SK-N-SH treated with all-trans-retinoic acid at 6 μM for 48 hours (cell line): ENCODE measurements around the gene AKAP13.

Source experiments
- ATAC-seq: fragments of 200-7000 bp; cut with Tn5 transposase; 3 replicates; pipeline ENCODE4 v1.9.1; 2020; ENCODE audit warnings: mild to moderate bottlenecking, moderate library complexity
- ARNTL ChIP-seq: fragments of 450-650 bp; formaldehyde crosslinking; IDR thresholded peaks from 2 replicates; pipeline ENCODE4 v1.5.0; 2020; ENCODE audit warnings: low read depth, mild to moderate bottlenecking, moderate library complexity, borderline replicate concordance
- BACH2 ChIP-seq: fragments of 250-450 bp; sonication (Bioruptor Pico); IDR thresholded peaks from 2 replicates; pipeline ENCODE4 v1.9.0; 2021; ENCODE audit warnings: mild to moderate bottlenecking, borderline replicate concordance
- CSDC2 ChIP-seq: fragments of 250-450 bp; sonication (Bioruptor Pico); IDR thresholded peaks from 2 replicates; pipeline ENCODE4 v1.5.0; 2020; ENCODE audit warnings: mild to moderate bottlenecking, moderate library complexity
- ESRRG ChIP-seq: fragments of 250-450 bp; sonication (Bioruptor Pico); IDR thresholded peaks from 2 replicates; pipeline ENCODE4 v1.6.1; 2021; ENCODE audit warnings: mild to moderate bottlenecking
- GLIS3 ChIP-seq: fragments of 250-450 bp; sonication (Bioruptor Pico); IDR thresholded peaks from 2 replicates; pipeline ENCODE4 v1.5.0; 2020; ENCODE audit warnings: mild to moderate bottlenecking, moderate library complexity
- ISL1 ChIP-seq: fragments of 250-450 bp; sonication (Bioruptor Pico); IDR thresholded peaks from 2 replicates; pipeline ENCODE4 v2.1.2; 2022; ENCODE audit warnings: mild to moderate bottlenecking, moderate library complexity
- OSR1 ChIP-seq: fragments of 250-450 bp; sonication (Bioruptor Pico); IDR thresholded peaks from 2 replicates; pipeline ENCODE4 v1.8.0; 2022; ENCODE audit warnings: moderate library complexity, mild to moderate bottlenecking, inconsistent platforms
- POU6F1 ChIP-seq: fragments of 250-450 bp; sonication (Bioruptor Pico); IDR thresholded peaks from 2 replicates; pipeline ENCODE4 v1.8.0; 2021; ENCODE audit warnings: low read depth, mild to moderate bottlenecking, moderate library complexity, borderline replicate concordance
- PPARA ChIP-seq: fragments of 250-450 bp; sonication (Bioruptor Pico); IDR thresholded peaks from 2 replicates; pipeline ENCODE4 v1.5.0; 2020; ENCODE audit warnings: mild to moderate bottlenecking, borderline replicate concordance
- RARB ChIP-seq: fragments of 250-450 bp; sonication (Bioruptor Pico); IDR thresholded peaks from 2 replicates; pipeline ENCODE4 v1.8.0; 2021; ENCODE audit warnings: mild to moderate bottlenecking, moderate library complexity
- SNAI2 ChIP-seq: fragments of 250-450 bp; sonication (Bioruptor Pico); IDR thresholded peaks from 2 replicates; pipeline ENCODE4 v1.5.0; 2020; ENCODE audit warnings: mild to moderate bottlenecking, moderate library complexity
- TCF4 ChIP-seq: fragments of 250-450 bp; sonication (Bioruptor Pico); IDR thresholded peaks from 2 replicates; pipeline ENCODE4 v1.8.0; 2021; ENCODE audit warnings: mild to moderate bottlenecking, moderate library complexity, borderline replicate concordance
- TOX ChIP-seq: fragments of 250-450 bp; sonication (Bioruptor Pico); IDR thresholded peaks from 2 replicates; pipeline ENCODE4 v1.8.0; 2021; ENCODE audit warnings: mild to moderate bottlenecking, moderate library complexity, borderline replicate concordance
- ZC3H10 ChIP-seq: fragments of 250-450 bp; sonication (Bioruptor Pico); IDR thresholded peaks from 2 replicates; pipeline ENCODE4 v1.5.1; 2021; ENCODE audit warnings: mild to moderate bottlenecking, moderate library complexity
- ZFP3 ChIP-seq: fragments of 250-450 bp; sonication (Bioruptor Pico); IDR thresholded peaks from 2 replicates; pipeline ENCODE4 v1.5.0; 2020; ENCODE audit warnings: mild to moderate bottlenecking, moderate library complexity
- ZFP30 ChIP-seq: fragments of 450-650 bp; formaldehyde crosslinking; IDR thresholded peaks from 2 replicates; pipeline ENCODE4 v1.5.0; 2022; ENCODE audit warnings: mild to moderate bottlenecking, moderate library complexity
- ZNF565 ChIP-seq: fragments of 450-650 bp; formaldehyde crosslinking; conservative IDR thresholded peaks from 2 replicates; pipeline ENCODE4 v1.5.0; 2020; ENCODE audit warnings: low read depth, mild to moderate bottlenecking, moderate library complexity
- ZNF70 ChIP-seq: fragments of 450-650 bp; formaldehyde crosslinking; IDR thresholded peaks from 2 replicates; pipeline ENCODE4 v1.5.0; 2020; ENCODE audit warnings: mild to moderate bottlenecking, moderate library complexity
- ZNF8 ChIP-seq: fragments of 450-650 bp; formaldehyde crosslinking; IDR thresholded peaks from 2 replicates; pipeline ENCODE4 v1.5.0; 2020; ENCODE audit warnings: mild to moderate bottlenecking, moderate library complexity
- TF ChIP-seq, protein P1 (sequence below): fragments of 250-450 bp; sonication (Bioruptor Pico); IDR thresholded peaks from 2 replicates; pipeline ENCODE4 v1.5.1; 2020; ENCODE audit warnings: low read depth, mild to moderate bottlenecking, moderate library complexity
- TF ChIP-seq, protein P2 (sequence below): fragments of 250-450 bp; sonication (Bioruptor Pico); IDR thresholded peaks from 2 replicates; pipeline ENCODE4 v1.8.0; 2020; ENCODE audit warnings: mild to moderate bottlenecking, moderate library complexity, borderline replicate concordance
- TF ChIP-seq, protein P3 (sequence below): fragments of 250-450 bp; sonication (Bioruptor Pico); IDR thresholded peaks from 2 replicates; pipeline ENCODE4 v1.5.0; 2020; ENCODE audit warnings: mild to moderate bottlenecking, moderate library complexity
- TF ChIP-seq, protein P4 (sequence below): fragments of 250-450 bp; sonication (Bioruptor Pico); IDR thresholded peaks from 2 replicates; pipeline ENCODE4 v1.5.1; 2021; ENCODE audit warnings: mild to moderate bottlenecking, moderate library complexity

Gene AKAP13

DNA sequence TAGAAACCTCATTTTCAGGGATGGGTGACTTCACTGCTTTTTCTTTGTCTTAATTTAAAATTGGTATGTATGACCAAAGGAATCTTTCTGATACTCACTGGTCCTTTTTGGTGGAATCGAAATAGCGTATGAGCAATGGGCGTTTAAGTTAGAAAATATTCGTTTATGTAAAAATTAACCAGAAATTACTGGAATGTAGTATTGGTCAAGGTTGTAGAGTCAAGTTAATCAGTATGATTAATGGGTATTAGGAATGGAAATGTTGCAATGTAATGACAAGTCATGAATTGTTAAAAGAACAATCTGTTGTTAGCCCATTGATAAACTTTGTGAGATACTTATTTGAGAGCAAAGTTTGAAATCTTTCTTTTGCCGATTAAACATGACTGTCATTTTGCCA, 36.9 kb downstream of the AKAP13 start:
- no peak for TF ChIP-seq GLIS3 (CRISPR knock-in tag)
- TF ChIP-seq TCF4 (CRISPR knock-in tag), result no peak
- no peak for TF ChIP-seq BACH2 (CRISPR knock-in tag)
- TF ChIP-seq PPARA, result no peak
- no peak for TF ChIP-seq ISL1 (CRISPR knock-in tag)
- no peak for TF ChIP-seq ZFP3
- no peak for TF ChIP-seq TOX (CRISPR knock-in tag)
- no peak for TF ChIP-seq SNAI2 (CRISPR knock-in tag)
- no peak for TF ChIP-seq ARNTL (CRISPR knock-in tag)
- no peak for TF ChIP-seq ZC3H10 (CRISPR knock-in tag)
- TF ChIP-seq ZNF8 (CRISPR knock-in tag), result no peak
- TF ChIP-seq, protein P1, sequence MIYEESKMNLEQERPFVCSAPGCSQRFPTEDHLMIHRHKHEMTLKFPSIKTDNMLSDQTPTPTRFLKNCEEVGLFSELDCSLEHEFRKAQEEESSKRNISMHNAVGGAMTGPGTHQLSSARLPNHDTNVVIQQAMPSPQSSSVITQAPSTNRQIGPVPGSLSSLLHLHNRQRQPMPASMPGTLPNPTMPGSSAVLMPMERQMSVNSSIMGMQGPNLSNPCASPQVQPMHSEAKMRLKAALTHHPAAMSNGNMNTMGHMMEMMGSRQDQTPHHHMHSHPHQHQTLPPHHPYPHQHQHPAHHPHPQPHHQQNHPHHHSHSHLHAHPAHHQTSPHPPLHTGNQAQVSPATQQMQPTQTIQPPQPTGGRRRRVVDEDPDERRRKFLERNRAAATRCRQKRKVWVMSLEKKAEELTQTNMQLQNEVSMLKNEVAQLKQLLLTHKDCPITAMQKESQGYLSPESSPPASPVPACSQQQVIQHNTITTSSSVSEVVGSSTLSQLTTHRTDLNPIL (CRISPR knock-in tag), result no peak
- TF ChIP-seq ZFP30 (CRISPR knock-in tag), result no peak
- TF ChIP-seq, protein P2, sequence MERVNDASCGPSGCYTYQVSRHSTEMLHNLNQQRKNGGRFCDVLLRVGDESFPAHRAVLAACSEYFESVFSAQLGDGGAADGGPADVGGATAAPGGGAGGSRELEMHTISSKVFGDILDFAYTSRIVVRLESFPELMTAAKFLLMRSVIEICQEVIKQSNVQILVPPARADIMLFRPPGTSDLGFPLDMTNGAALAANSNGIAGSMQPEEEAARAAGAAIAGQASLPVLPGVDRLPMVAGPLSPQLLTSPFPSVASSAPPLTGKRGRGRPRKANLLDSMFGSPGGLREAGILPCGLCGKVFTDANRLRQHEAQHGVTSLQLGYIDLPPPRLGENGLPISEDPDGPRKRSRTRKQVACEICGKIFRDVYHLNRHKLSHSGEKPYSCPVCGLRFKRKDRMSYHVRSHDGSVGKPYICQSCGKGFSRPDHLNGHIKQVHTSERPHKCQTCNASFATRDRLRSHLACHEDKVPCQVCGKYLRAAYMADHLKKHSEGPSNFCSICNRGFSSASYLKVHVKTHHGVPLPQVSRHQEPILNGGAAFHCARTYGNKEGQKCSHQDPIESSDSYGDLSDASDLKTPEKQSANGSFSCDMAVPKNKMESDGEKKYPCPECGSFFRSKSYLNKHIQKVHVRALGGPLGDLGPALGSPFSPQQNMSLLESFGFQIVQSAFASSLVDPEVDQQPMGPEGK, result no peak
- TF ChIP-seq ZNF70, result no peak
- ATAC-seq, result no peak

DNA sequence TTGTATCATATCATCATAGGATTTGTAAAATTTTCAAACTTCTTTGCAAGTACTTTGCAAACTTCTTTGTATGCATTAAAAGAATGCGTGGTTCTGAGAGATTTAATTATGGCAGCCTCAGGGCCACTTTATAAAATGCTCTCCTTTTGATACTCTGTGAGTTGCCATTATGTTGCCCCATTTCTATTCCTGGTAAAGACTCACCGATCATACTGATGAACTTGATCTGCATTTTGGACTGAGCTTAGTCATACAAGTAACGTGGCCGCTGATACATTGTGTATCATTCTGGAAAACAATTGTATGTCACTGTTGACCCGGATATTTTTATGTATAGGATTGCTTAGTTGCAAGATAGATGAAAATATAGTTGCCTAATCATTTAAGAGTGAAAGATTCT, 38.8 kb downstream of the AKAP13 start:
- no peak for ATAC-seq
- TF ChIP-seq TCF4 (CRISPR knock-in tag), result no peak
- TF ChIP-seq ARNTL (CRISPR knock-in tag), result no peak
- no peak for TF ChIP-seq ZNF70
- TF ChIP-seq BACH2 (CRISPR knock-in tag), result no peak
- no peak for TF ChIP-seq PPARA
- TF ChIP-seq ZNF565 (CRISPR knock-in tag), result no peak
- no peak for TF ChIP-seq ZC3H10 (CRISPR knock-in tag)
- TF ChIP-seq SNAI2 (CRISPR knock-in tag), result no peak
- TF ChIP-seq, protein P3, sequence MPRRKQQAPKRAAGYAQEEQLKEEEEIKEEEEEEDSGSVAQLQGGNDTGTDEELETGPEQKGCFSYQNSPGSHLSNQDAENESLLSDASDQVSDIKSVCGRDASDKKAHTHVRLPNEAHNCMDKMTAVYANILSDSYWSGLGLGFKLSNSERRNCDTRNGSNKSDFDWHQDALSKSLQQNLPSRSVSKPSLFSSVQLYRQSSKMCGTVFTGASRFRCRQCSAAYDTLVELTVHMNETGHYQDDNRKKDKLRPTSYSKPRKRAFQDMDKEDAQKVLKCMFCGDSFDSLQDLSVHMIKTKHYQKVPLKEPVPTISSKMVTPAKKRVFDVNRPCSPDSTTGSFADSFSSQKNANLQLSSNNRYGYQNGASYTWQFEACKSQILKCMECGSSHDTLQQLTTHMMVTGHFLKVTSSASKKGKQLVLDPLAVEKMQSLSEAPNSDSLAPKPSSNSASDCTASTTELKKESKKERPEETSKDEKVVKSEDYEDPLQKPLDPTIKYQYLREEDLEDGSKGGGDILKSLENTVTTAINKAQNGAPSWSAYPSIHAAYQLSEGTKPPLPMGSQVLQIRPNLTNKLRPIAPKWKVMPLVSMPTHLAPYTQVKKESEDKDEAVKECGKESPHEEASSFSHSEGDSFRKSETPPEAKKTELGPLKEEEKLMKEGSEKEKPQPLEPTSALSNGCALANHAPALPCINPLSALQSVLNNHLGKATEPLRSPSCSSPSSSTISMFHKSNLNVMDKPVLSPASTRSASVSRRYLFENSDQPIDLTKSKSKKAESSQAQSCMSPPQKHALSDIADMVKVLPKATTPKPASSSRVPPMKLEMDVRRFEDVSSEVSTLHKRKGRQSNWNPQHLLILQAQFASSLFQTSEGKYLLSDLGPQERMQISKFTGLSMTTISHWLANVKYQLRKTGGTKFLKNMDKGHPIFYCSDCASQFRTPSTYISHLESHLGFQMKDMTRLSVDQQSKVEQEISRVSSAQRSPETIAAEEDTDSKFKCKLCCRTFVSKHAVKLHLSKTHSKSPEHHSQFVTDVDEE, result no peak
- TF ChIP-seq POU6F1, result no peak
- TF ChIP-seq, protein P2, result no peak
- TF ChIP-seq CSDC2 (CRISPR knock-in tag), result no peak
- no peak for TF ChIP-seq ESRRG
- TF ChIP-seq GLIS3 (CRISPR knock-in tag), result no peak
- TF ChIP-seq ZFP3, result no peak
- TF ChIP-seq TOX (CRISPR knock-in tag), result no peak
- no peak for TF ChIP-seq OSR1 (CRISPR knock-in tag)
- TF ChIP-seq ZFP30 (CRISPR knock-in tag), result no peak
- TF ChIP-seq RARB (CRISPR knock-in tag), result no peak
- TF ChIP-seq, protein P4, sequence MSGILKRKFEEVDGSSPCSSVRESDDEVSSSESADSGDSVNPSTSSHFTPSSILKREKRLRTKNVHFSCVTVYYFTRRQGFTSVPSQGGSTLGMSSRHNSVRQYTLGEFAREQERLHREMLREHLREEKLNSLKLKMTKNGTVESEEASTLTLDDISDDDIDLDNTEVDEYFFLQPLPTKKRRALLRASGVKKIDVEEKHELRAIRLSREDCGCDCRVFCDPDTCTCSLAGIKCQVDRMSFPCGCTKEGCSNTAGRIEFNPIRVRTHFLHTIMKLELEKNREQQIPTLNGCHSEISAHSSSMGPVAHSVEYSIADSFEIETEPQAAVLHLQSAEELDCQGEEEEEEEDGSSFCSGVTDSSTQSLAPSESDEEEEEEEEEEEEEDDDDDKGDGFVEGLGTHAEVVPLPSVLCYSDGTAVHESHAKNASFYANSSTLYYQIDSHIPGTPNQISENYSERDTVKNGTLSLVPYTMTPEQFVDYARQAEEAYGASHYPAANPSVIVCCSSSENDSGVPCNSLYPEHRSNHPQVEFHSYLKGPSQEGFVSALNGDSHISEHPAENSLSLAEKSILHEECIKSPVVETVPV (CRISPR knock-in tag), result no peak
